ENCODE results near the gene SMOC1.

The SMOC1 gene

GRCh38 chr14:69879175-69880043 is at the start of gene SMOC1:
Gene SMOC1, plus strand, starts transcription at chr14:69879416. Its CDS starts 263 bp downstream, at chr14:69879679.
- DNase-seq: no peak

- no peak for DNase-seq
Measured at GRCh38 chr14:69838881-69839416, 40.3 kb upstream of the SMOC1 start.

- DNase-seq: no peak
Measured at GRCh38 chr14:69839661-69840060, 39.6 kb upstream of the SMOC1 start.

GRCh38 chr14:69841656-69842055 is 37.6 kb upstream of the SMOC1 start:
- no peak for DNase-seq

GRCh38 chr14:69842686-69843420 is 36.4 kb upstream of the SMOC1 start:
- DNase-seq: no peak

- DNase-seq: no peak
Measured at GRCh38 chr14:69844171-69844570, 35.0 kb upstream of the SMOC1 start.

GRCh38 chr14:69845050-69845581 is 34.1 kb upstream of the SMOC1 start:
- DNase-seq: no peak

- DNase-seq: no peak
Measured at GRCh38 chr14:69845787-69846186, 33.4 kb upstream of the SMOC1 start.

- no peak for DNase-seq
Measured at GRCh38 chr14:69848156-69848555, 31.1 kb upstream of the SMOC1 start.

- no peak for DNase-seq
Measured at GRCh38 chr14:69848903-69849391, 30.3 kb upstream of the SMOC1 start.

GRCh38 chr14:69850086-69850735 is 29.0 kb upstream of the SMOC1 start:
- no peak for DNase-seq

- DNase-seq: no peak
Measured at GRCh38 chr14:69850736-69851112, 28.5 kb upstream of the SMOC1 start.

- DNase-seq: no peak
Measured at GRCh38 chr14:69852531-69853321, 26.5 kb upstream of the SMOC1 start.

GRCh38 chr14:69853774-69854173 is 25.4 kb upstream of the SMOC1 start:
- DNase-seq: no peak

GRCh38 chr14:69854598-69854997 is 24.6 kb upstream of the SMOC1 start:
- no peak for DNase-seq

- no peak for DNase-seq
Measured at GRCh38 chr14:69855180-69855832, 23.9 kb upstream of the SMOC1 start.

- DNase-seq: no peak
Measured at GRCh38 chr14:69858801-69859200, 20.4 kb upstream of the SMOC1 start.

- DNase-seq: no peak
Measured at GRCh38 chr14:69859591-69859990, 19.6 kb upstream of the SMOC1 start.

- no peak for DNase-seq
Measured at GRCh38 chr14:69860221-69860620, 19.0 kb upstream of the SMOC1 start.

GRCh38 chr14:69861025-69861569 is 18.1 kb upstream of the SMOC1 start:
- no peak for DNase-seq

GRCh38 chr14:69863083-69863482 is 16.1 kb upstream of the SMOC1 start:
- no peak for DNase-seq

Measured in CD4-positive, alpha-beta T cell treated with Interferon alpha-2 for 1 hour (primary cell).